AG04449 (cell line): Measurements from ENCODE around the gene SMYD5.
A peak's percentile ranks its signal among the peaks of the same experiment; 100 is the strongest.

Experiments
- CTCF ChIA-PET: fragments of 350-600 bp; formaldehyde crosslinking; extraction: SDS; loops from one replicate; lab custom pipeline; 2021; ENCODE audit warnings: antibody characterized with exemption; lab: Yijun Ruan, JAX
- POLR2A ChIA-PET: fragments of 400-600, 350-600 bp; formaldehyde crosslinking; extraction: SDS; loops from one replicate; lab custom pipeline; 2020; ENCODE audit warnings: antibody characterized with exemption, inconsistent platforms; lab: Yijun Ruan, JAX
- DNase-seq: peaks from one replicate; pipeline ENCODE4 v3.0.0-alpha.2; 2010; ENCODE audit warnings: low read depth, low spot score
- H3K4me3 ChIP-seq: 2 replicates; pipeline ENCODE4 v1.5.1; 2011; ENCODE audit warnings: low read depth, mild to moderate bottlenecking, control low read depth, low read length
- CTCF ChIP-seq: IDR thresholded peaks from one replicate; pipeline ENCODE4 v1.5.1; 2011; ENCODE audit warnings: mild to moderate bottlenecking, moderate library complexity, low read length, control low read depth, inconsistent platforms; ENCODE audit not compliant: insufficient read depth; ENCODE audit errors: missing control alignments

SMYD5 gene

GRCh38 chr2:73205611-73206010 lies 8.4 kb upstream of the SMYD5 start:
- peak; percentile 23 for DNase-seq
- ChIA-PET POLR2A (no interaction called here), CTCF (interaction anchor here (1.1 to 8.6 kb wide), 2 partner anchors 29 to 312 kb away, joined by 4 to 111 read pairs; no protein-coding TSS in a partner anchor)
- no peak for TF ChIP-seq CTCF
- H3K4me3 ChIP-seq: no peak overlapping the region

- no peak for TF ChIP-seq CTCF
- no peak for DNase-seq
- CTCF ChIA-PET: interaction anchor here (7.7 to 8.6 kb wide), 2 partner anchors 32 to 317 kb away, joined by 81 to 111 read pairs; no protein-coding TSS in a partner anchor
- no peak overlapping the region for H3K4me3 ChIP-seq
- POLR2A ChIA-PET: no interaction called here
Observed at GRCh38 chr2:73208258-73208657, 5.8 kb upstream of the SMYD5 start.

- no peak for DNase-seq
- ChIA-PET CTCF (interaction anchor here (1.1 to 8.6 kb wide), 5 partner anchors 9 to 323 kb away, joined by 3 to 111 read pairs (median 6); partner anchors contain the start of gene SPR), POLR2A (no interaction called here)
- H3K4me3 ChIP-seq: no peak overlapping the region
- no peak for TF ChIP-seq CTCF
Observed at GRCh38 chr2:73210019-73210418, 4.0 kb upstream of the SMYD5 start.

- no peak overlapping the region for H3K4me3 ChIP-seq
- ChIA-PET POLR2A (no interaction called here), CTCF (interaction anchor here (1.1 to 8.6 kb wide), 7 partner anchors 8 to 324 kb away, joined by 3 to 111 read pairs (median 6); partner anchors contain the start of genes NOTO and SPR)
- no peak for DNase-seq
- no peak for TF ChIP-seq CTCF
Observed at GRCh38 chr2:73210696-73211095, 3.3 kb upstream of the SMYD5 start.

GRCh38 chr2:73212098-73212447 lies 2.0 kb upstream of the SMYD5 start:
- no peak for DNase-seq
- no peak for TF ChIP-seq CTCF
- CTCF ChIA-PET: interaction anchor here (0.7 to 8.6 kb wide), 42 partner anchors 8 to 1879 kb away, joined by 3 to 111 read pairs (median 5); partner anchors contain the start of genes CCT7, NOTO, PRADC1 and RAB11FIP5
- no peak overlapping the region for H3K4me3 ChIP-seq
- POLR2A ChIA-PET: interaction anchor here (1.0 kb wide), 1 partner anchor 22 kb away, joined by 8 read pairs; the partner anchor contains the start of gene CCT7

GRCh38 chr2:73212448-73213176 lies 1.4 kb upstream of the SMYD5 start:
- CTCF ChIA-PET: interaction anchor here (0.7 to 8.6 kb wide), 53 partner anchors 8 to 1880 kb away, joined by 3 to 111 read pairs (median 5); partner anchors contain the start of genes CCT7, NOTO, PRADC1 and RAB11FIP5
- H3K4me3 ChIP-seq: no peak overlapping the region
- POLR2A ChIA-PET: interaction anchor here (1.0 kb wide), 1 partner anchor 21 kb away, joined by 8 read pairs; the partner anchor contains the start of gene CCT7
- peak; percentile 65 for DNase-seq
- TF ChIP-seq CTCF: peak; percentile 96
